GM21515 (cell line): Measurements from ENCODE around the gene FOXK1.
"Not testable (repeated sequence)": the region's sequence is repeated elsewhere in the genome, so short reads cannot be mapped to it uniquely, and the experiment has no call there.

ENCODE experiments used
- ATAC-seq: cut with Tn5 transposase; IDR thresholded peaks from one replicate; pipeline ENCODE4 v1.9.1; 2021; ENCODE audit not compliant: unreplicated experiment

The FOXK1 gene

DNA sequence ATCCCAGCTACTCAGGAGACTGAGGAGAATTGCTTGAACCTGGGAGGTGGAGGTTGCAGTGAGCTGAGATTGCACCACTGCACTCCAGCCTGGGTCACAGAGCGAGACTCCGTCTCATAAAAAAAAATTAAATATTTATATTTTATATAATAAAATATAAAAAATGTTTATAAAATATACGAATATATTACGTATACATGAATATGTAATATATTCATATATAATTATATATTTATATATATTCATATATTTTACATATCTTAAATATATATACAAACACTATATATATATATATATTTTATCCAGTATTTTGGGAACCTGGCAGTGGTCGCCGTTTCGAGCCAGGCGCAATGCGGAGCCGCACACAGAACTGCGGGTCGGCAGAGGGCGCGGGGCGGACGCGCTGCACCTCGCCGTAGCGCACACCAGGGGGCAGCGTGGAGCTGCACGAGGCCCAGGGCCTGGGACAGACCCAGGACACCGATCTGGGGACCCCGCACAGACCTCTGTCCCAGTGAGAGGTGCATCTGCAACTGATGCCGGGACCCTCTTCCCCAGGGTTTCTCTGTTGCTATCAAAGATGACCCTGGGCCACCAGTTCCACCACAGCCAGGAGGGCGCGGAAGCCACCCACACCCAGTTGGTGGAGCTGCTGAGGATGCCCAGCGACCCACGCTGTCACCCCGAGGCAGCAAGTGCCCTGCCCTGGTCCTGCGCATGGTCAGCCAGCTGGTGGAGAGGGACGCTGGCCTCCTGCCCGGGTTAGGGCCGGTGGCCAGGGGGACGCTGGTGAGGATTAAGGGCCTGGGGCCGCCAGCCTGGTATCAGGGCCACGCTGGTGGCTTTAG is 116.0 kb downstream of the FOXK1 start:
- ATAC-seq: no peak

DNA sequence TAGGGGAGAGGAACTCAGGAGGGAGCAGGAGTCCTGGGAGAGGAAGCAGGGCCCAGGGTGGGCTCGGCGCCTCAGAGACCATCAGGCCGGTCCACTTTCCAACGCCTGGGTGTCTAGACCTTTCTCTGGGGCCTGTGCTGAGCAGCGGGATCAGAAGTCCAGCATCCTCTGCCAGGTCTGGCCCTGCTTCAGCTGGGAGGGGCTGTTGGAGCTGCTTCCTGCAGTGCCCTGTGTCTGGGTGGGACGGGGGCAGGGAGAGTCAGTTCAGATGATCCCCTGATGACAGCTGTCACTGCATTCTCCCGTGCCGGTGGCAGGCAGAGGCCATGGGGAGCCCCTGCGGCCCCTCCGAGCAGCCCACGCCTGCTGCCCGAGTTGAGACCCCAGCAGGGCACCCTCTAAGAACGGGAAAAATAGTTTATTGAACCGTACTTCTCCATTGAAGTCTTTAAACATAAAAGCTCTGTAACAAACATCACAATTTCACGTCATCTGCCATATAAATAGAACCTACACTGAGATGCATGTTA is 116.7 kb downstream of the FOXK1 start:
- ATAC-seq: no peak

DNA sequence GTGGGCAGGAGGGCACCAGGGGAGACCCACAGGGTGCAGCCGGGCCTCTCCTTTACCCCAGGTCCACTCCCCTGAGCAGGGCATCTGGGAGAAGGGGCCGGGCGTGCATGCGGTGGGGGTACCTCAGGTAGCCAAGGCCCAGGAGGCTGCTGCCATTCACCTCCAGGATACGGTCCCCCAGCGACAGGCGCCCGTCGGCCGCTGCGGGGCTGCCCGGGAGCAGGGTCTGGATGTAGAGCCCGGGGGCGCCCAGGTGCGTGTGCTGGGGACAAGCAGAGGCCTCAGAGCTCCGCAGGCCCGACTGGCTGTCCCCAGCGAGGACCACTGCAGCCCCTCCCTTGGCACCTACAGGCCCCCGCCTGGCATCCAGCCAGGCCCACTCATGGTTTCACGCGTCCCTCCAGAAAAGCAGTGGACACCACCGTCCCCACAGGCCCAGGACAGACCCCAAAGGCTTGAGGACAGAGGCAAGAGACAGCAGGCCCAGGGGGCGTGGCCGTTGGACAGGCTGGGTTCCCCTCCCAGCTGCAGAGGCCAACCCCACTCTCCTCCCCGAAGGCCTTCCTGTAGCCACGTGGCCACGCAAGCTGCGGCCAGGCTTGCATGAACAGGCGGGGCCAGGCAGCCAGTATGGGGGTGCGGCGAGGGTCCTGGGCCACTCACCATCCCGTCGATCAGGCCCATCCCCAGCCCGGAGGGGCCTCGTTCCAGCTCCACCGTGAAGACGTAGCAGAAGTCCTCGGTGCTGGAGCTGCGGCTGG is 117.6 kb downstream of the FOXK1 start:
- no peak for ATAC-seq

DNA sequence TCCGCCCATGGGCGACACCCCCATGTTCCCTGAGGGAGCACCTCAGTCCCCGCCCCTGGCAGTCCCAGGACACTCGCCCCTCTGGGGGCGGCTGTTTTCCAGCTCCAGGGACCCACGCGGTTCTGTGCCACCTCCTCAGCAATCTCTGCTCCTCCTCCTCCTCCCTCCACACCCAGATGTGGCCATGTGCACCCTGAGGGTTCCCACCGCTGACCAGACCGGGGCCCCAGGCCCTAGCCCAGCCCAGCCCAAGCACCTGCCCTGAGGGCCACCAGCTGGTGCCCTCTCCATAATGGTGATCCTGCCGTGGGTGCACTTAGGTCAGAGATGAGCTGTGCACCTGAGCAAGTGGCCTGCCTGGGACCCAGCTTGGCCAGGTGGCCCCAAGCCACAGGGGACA is 118.4 kb downstream of the FOXK1 start:
- ATAC-seq: no peak

- no peak for ATAC-seq
Measured at GRCh38 chr7:4800926-4801838, 119.1 kb downstream of the FOXK1 start.

DNA sequence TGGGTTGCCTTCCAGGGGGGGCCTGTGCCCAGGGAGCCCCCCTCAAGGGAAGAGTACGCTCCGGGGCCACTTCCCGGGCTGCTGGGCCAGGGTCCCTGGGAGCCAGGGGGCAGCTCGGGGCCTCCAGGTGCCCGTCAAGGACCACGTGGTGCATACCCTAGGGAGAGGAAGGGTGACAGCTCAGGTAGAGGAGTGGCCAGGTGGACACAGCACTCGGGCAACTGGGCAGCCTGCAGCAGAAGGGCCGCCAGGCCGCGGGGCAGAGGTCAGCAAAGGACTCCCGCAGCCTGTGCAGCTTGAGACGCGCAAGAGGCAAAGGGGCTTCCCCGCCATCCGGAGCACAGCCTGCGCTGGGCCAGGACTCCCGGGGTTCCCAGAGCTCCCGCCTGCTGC is 119.7 kb downstream of the FOXK1 start:
- ATAC-seq: no peak

DNA sequence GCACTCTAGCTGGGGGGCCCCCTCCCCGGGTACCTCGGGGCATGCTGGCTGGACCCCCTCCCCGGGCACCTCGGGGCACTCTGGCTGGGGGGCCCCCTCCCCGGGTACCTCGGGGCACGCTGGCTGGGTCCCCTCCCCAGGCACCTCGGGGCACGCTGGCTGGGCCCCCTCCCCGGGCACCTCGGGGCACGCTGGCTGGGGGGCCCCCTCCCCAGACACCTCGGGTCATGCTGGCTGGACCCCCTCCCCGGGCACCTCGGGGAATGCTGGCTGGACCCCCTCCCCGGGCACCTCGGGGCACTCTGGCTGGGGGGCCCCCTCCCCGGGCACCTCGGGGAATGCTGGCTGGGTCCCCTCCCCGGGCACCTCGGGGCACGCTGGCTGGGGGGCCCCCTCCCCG is 120.5 kb downstream of the FOXK1 start:
- ATAC-seq: not testable (repeated sequence)

DNA sequence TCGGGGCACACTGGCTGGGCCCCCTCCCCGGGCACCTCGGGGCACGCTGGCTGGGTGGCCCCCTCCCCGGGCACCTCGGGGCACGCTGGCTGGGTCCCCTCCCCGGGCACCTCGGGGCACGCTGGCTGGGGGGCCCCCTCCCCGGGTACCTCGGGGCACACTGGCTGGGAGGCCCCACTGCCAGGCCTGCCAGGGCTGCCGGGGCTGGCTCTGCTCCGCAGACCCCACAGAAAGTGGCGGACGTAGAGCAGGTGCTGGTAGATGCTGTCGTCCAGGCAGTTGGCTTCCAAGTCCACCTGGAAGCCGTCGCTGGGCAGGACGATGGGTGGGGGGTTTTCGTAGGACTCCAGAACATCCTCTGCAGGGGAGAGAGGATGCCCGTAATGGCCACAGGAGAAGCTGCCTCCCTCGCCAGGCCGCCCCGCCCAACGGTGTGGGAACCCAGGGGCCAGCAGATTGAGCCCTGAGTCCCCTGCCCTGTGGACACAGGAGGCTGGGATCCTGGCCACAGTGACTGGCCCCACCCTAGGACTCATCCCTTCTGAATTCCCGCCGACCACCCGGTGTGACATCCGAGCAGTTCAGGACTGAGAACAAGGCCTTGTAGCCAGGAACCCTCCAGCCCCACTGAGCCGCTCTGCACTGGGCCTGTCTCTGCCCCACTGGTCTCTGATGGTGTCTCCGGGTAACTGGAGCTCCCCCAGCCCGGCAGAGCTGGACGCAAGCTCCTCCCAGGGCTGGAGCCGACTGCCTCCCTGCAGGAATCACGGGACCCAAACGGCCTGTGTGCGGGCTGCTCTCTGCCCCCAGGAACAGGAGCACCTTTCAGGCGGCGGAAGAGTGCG is 121.5 kb downstream of the FOXK1 start:
- ATAC-seq: no peak

DNA sequence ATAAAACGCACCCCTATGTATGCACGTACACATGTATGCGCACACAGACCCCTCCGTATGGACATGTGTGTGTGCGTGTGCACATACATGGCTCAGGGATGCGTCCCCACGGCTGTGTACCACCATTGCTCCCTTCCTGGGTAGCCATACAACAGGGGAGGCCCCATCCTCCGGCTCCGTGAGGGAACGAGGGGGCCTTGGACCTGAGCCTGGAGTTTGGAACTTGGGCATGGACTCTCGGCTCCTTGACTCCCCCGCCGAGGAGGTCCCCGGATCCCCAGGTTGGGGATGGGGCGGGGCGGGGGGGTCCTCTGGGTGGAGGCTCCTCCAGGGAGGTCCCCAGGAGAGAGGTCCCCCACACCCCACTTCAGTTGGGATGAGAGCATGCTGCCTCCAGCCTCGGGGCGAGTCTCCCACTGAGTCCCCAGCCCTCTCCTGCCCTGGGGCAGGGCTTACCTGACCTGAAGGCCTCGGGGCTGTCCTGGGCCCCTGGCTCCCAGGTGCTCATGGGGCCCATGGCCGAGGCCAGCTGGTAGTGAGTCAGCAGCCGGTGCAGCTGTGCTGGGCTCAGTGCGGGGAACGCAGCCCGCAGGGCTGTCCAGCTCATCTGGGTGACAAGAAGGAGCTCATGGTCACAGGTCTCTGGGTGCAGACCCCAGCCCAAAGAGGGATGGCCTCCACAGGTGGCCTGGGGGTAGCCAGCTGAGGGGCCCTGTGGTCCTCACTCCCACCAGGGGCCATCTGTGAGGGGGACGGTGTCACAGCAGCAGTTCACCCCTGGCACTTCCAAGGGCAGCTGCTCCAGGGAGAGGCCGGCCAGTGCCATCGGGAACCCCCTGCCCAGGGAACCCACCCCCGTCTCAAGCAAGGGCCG is 123.3 kb downstream of the FOXK1 start:
- no peak for ATAC-seq

DNA sequence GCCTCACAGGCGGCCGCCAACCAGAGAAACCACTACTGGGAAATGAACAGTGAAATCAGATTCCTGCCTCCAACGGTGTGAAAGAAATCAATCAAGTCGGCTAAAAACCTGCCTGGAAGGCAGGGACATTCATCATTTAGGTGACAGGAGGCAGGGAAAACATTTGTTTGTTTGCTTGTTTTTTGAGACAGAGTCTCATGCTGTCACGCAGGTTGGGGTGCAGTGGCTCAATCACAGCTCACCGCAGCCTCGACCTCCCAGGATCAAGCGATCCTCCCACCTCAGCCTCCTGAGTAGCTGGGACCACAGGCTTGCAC is 123.8 kb downstream of the FOXK1 start:
- ATAC-seq: no peak

DNA sequence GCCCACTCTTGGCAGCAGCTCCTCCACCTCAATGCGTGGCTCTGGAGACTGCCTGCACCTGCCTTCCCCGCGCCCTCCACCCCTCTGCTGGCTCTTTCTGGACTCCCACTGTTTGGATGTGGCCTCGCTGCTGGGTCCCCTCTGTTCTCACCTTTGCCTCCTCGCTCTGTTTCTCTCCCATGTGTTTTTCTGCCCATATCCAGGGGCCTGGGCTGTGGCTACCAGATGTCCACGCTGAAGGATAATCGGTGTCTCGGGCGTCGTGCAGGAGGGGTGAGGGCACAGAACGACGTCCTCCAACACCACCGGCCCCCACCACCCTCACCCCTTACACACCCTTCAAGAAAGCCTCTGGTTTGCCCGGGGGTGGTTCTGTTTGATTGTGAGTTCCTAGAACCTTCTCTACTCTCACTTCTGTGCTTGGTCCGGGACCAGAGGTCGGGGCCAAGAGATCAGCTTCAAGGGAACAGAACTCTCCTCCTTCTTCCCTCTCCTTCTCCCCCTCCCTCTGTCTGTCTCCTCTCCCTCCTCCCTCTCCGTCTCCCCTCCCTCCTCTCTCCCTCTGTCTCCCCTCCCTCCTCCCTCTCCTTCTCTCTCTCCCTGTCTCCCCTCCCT is 125.0 kb downstream of the FOXK1 start:
- ATAC-seq: no peak

GRCh38 chr7:4807598-4808016 is 125.5 kb downstream of the FOXK1 start:
- ATAC-seq: no peak

DNA sequence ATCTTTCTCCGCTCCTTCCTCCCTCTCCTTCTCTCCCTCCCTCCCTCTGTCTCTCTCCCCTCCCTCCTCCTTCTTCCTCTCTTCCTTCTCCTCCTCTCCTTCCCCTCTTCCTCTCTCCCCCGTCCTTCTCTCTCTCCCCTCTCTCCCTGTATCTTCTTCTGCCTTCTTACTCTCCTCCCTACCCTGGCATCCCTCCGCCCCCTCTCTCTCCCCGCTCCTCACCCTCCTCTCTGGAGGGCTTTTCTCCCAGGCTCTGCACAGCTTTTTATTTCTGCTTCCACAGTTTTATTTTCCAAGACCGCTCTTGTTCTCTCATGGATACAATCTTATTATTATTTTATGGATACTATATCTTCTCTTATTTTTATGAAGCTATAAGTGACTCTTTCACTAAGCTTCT is 125.9 kb downstream of the FOXK1 start:
- no peak for ATAC-seq

GRCh38 chr7:4808565-4808964 is 126.5 kb downstream of the FOXK1 start:
- no peak for ATAC-seq

DNA sequence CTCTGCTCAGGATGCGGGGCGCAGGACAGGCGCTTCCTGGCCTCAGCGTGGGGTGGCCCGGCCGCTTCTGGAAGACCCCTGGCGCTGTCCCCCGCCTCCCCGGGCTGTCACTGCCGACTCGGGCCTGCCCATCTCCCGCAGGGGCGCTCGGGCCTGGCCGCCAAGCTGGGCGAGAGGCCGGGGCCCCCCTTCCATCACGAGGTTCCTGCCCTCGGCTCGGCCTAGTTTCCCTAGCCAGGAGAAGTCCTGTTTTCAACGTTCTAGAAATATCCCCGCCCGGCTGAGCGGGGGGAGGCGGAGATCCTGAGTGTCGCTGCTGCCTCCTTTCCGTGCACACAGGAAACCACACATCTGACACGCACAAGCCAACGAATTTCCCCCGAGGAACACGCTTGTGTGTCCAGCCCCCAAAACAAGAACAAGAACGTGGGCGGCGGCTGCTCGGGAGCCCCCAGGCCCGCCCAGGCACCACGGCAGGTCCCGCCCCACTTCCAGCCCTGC is 127.0 kb downstream of the FOXK1 start:
- no peak for ATAC-seq

GRCh38 chr7:4809666-4810065 is 127.6 kb downstream of the FOXK1 start:
- no peak for ATAC-seq

DNA sequence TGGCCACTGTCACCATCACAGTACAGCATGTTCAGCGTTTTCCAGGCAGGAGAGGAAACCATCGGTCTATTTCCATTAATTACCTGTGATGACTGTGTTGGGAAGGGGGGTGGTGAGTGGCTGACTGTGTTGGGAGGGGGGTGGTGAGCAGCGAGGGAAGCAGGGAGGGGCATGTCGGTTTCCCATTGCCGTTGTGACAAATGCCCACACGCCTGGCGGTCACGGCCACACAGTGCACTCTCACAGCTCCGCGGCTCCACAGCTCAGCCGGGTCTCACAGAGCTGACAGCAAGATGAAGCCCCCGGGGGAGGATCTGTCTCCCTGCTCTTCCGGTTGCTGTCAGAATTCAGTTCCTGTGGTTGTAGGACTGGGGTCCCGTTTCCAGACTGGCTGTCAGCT is 132.3 kb downstream of the FOXK1 start:
- no peak for ATAC-seq

- no peak for ATAC-seq
Measured at GRCh38 chr7:4815121-4815520, 133.0 kb downstream of the FOXK1 start.
